Fibroblast of villous mesenchyme (primary cell): Measurements from ENCODE around the gene FYB2. TPM values are rescaled to one million over a fixed set of nuclear protein-coding genes. Genes with fewer than 3 reads are reported as not detected.

ENCODE experiments used
- DNase-seq: peaks from one replicate; pipeline ENCODE4 v3.0.0-alpha.2; 2010; ENCODE audit warnings: low read depth
- H3K4me3 ChIP-seq: 2 replicates; pipeline ENCODE4 v1.5.1; 2011; ENCODE audit warnings: low read depth, mild to moderate bottlenecking, low read length
- total RNA-seq: library from RNA; depleted of rRNA; stranded (reverse); fragments of >200 nt; gene quantifications from 2 replicates; pipeline ENCODE4 v1.2.3, GENCODE V29; 2012
- TF ChIP-seq, protein P1 (sequence below): IDR thresholded peaks from 2 replicates; pipeline ENCODE4 v1.5.1; 2012; ENCODE audit warnings: low read depth, mild to moderate bottlenecking, low read length; ENCODE audit not compliant: insufficient read depth

The FYB2 gene
- total RNA-seq, 1 donor = not detected

DNA sequence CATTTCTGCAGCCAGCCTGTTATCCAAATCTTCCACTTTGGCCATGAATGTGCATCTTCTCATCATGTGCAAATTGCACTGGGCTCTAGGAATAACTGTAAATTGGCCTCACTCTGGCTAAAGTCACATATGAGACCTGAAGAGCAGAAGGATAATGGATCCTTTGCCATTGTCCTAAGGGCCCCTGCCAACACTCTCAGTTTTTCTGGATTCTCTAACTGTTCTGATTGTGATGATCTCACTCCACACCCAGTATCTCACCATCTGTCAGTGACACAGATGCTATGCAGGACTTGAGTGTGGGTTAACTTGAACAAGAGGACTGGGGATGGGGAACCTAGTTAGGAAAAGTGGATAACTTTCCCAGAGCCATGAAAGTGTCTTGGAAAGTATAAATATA lies 8.5 kb upstream of the FYB2 start:
- H3K4me3 ChIP-seq = no peak overlapping the region
- no peak for DNase-seq
- TF ChIP-seq, protein P1, sequence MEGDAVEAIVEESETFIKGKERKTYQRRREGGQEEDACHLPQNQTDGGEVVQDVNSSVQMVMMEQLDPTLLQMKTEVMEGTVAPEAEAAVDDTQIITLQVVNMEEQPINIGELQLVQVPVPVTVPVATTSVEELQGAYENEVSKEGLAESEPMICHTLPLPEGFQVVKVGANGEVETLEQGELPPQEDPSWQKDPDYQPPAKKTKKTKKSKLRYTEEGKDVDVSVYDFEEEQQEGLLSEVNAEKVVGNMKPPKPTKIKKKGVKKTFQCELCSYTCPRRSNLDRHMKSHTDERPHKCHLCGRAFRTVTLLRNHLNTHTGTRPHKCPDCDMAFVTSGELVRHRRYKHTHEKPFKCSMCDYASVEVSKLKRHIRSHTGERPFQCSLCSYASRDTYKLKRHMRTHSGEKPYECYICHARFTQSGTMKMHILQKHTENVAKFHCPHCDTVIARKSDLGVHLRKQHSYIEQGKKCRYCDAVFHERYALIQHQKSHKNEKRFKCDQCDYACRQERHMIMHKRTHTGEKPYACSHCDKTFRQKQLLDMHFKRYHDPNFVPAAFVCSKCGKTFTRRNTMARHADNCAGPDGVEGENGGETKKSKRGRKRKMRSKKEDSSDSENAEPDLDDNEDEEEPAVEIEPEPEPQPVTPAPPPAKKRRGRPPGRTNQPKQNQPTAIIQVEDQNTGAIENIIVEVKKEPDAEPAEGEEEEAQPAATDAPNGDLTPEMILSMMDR = no peak

DNA sequence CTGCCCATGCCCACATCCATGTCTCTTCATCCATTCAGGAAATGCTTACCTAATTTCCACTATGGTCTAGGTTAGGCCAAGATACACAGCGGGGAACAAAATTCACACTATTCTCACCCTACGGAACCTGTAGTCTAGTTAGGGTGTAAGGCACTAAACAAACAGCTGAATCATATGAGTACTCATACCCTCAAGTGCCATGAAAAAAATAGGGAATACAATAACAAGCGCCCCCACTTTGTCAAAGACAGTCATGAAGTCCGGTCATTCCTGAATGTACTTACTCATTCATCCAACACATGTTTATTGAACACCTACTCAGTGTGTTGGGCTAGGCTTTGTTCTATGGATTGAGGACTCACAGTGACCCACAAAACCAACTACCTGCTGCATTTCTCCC lies 6.2 kb upstream of the FYB2 start:
- H3K4me3 ChIP-seq = no peak overlapping the region
- DNase-seq = no peak
- TF ChIP-seq, protein P1 = no peak

- TF ChIP-seq, protein P1 = no peak
- no peak overlapping the region for H3K4me3 ChIP-seq
- DNase-seq = no peak
These were observed 5.7 kb upstream of the FYB2 start for GRCh38 chr1:56824938-56825337.

DNA sequence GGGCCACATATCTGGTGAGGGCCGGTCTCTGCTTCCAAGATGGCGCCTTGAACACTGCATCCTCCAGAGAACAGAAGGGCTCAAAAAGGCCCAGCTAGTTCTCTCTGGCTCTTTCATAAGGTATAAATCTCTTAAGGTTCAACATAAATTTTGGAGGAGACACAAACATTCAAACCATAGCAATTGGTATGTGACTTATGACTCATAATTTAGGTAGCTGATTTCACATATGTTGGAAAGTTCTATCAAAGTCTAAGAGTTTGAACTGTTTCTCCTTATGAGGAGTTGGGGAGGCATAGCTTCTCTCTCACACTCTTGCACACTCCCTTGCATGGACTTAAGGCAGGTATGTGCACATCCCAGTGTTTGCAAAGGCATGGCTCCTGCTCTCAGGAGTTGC lies 5.1 kb upstream of the FYB2 start:
- TF ChIP-seq, protein P1 = no peak
- no peak overlapping the region for H3K4me3 ChIP-seq
- no peak for DNase-seq

DNA sequence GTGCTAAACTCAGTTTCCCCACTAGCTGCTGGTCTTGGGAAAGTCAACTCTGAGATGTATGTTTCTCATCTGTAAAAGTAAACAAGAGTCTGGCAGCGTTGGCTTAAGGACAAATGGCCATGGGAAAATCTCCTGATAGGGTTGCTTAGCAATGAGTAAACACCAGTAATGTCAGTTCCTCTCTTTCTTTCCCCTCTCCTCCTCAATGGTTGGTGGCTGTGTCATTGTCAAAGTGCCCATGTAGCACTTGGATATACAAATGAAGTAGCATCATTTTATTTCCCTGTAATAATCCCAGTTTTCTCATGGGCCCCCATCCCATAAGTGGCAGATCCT lies 2.2 kb upstream of the FYB2 start:
- TF ChIP-seq, protein P1 = no peak
- DNase-seq = peak; percentile 9
- H3K4me3 ChIP-seq = no peak overlapping the region

GRCh38 chr1:56820755-56821461 lies 1.7 kb upstream of the FYB2 start:
- DNase-seq = peak; percentile 62
- TF ChIP-seq, protein P1 = peak; percentile 98
- no peak overlapping the region for H3K4me3 ChIP-seq
